Measurements from ENCODE around the gene FAM107B.

The FAM107B gene

DNA sequence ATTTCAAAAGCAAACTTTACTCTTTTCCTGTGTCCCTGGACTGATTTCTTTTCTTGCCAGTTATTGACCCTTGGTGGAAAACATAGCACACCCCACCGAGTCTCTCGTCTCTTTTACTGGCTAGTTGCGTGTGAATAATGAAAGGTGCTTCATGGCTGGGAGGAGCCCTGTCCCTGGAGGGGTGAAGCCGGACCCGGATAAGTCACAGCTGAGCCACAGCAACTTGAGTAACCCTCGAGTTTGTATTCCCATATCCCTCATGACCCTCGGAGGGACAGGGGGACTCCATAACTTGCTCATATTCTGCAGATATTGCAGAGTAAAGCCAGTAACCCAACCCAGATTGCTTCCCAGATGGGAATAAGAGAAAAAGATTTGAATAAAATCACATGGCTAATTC is 296.5 kb downstream of the FAM107B start:
- DNase-seq: no peak

DNA sequence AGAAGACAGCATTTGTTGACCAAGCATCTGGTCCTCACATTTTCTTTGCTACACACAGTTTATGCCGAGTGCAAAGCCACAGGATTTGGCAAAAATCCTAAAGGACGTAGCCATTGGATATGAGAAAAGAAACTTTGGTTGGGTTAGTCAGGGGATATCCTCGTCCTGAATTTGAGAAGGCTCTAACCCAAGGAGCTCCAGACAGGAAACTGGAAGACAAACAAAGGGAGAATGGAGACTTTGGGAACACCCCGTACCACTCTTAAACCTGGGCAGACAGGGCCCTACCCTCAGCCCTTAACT is 297.3 kb downstream of the FAM107B start:
- no peak for DNase-seq

DNA sequence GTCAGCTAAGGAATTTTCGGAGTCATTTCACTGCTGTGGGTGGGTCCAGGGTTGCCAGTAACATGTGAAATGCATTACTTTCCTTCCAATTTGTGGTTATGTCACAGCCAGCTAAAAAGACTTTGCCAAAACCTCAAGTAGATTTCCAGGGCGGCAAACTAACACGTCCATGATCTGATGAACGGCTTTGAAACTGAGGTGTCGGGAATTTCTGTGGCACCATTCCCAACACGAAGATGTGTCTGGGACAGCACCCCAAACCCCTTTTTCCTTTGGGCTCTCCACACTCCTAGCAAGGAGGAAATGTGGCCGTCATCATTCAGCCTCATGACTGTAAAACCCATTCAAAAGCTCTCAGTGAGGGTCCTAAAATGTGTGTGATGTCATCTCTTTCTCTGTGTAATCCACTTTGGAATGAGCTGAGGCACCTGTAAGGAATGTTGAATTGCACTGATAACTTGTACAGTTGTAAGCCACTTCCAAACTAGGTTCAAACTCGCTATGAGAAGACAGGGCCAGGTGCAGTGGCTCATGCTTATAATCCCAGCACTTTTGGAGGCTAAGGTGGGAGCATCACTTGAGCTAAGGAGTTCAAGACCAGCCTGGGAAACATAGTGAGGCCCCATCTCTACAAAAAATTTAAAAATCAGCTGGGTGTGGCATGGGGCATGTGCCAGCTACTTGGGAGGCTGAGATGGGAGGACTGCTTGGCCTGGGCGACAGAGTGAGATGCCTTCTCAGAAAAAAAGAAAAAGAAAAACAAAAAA is 297.9 kb downstream of the FAM107B start:
- DNase-seq: peak; percentile 97

DNA sequence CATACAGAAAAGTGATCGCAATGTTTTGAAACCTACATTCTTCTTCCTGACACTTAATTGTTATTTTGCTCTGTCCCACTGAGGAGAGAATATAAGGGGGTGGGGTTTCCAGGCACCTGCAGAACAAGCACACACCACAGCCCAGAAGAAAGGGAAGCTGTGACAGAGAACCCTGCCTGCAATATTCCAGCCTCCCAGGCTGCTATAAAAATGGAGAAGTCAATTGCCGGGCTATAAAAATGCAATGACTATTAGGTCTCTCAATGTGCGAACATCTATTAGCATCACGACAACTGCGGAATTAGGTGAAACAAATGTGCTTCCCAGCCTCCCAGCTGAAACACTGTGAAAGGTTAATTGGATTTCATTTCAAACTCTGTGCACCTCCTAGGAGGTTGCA is 298.7 kb downstream of the FAM107B start:
- DNase-seq: no peak

DNA sequence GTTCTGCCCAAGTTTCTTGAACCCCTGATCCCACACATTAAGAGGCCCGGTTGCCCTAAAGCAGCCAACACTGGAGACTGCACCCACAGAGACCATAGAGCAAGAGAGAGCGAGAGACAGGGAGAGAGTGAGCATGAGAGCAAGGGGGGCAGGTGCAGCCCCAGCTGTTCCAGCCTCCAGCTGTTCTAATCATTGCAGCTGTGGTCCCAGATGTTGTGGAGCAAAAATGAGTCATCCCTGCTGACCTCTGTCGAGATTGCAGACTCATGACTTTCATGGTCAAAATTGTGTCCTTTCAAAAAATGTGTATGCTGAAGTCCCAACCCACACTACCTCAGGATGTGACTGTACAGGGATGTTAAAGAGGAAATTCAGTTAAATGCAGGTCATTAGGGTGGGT is 300.0 kb downstream of the FAM107B start:
- DNase-seq: no peak

DNA sequence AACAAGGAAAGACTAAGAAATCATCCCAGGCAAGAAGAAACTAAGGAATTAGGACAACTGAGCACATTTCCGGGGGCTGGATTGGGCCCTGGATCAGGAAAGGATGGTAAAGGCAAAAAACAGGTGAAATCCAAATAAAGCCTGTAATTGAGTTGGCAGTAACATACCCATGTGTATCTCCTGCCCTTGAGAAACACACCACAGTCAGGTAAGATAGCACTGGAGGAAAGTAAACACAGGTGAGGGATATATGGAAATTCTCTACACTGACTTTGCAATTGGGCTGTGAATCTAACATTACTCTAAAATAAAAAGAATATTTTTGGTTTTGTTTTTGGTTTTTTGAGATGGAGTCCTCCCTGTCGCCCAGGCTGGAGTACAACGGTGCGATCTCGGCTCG is 303.8 kb downstream of the FAM107B start:
- no peak for DNase-seq

DNA sequence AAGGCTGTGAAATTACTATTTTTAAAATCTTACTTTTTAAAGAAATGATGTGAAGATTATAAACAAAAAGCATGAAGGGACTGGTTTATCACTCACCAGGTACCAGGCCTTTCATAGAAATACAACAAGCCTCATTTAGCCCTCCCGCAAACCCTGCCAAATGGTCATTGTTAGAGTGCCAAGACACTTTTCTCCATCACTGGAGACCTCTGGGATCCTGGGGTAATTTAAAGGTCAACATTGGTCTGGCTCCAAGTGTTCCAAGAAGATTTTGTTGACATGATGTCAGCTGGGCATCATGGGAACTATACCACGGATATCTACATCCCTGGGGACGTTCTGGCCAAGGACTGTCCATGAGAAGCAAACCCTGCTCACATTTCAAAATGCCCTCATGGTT is 306.0 kb downstream of the FAM107B start:
- DNase-seq: no peak
